ENCODE measurements around the gene ZMIZ1.

Gene ZMIZ1

GRCh38 chr10:79219322-79219957 is 150.7 kb downstream of the ZMIZ1 start:
- no peak for DNase-seq

GRCh38 chr10:79220307-79220706 is 151.5 kb downstream of the ZMIZ1 start:
- DNase-seq = no peak

GRCh38 chr10:79221110-79222051 is 152.6 kb downstream of the ZMIZ1 start:
- DNase-seq = no peak

- DNase-seq = no peak
Observed at GRCh38 chr10:79222186-79222585, 153.4 kb downstream of the ZMIZ1 start.

GRCh38 chr10:79223091-79224048 is 154.6 kb downstream of the ZMIZ1 start:
- no peak for DNase-seq

GRCh38 chr10:79224263-79224949 is 155.6 kb downstream of the ZMIZ1 start:
- DNase-seq = no peak

- DNase-seq = no peak
Observed at GRCh38 chr10:79224992-79225391, 156.2 kb downstream of the ZMIZ1 start.

GRCh38 chr10:79226391-79227245 is 157.9 kb downstream of the ZMIZ1 start:
- no peak for DNase-seq

GRCh38 chr10:79229071-79229541 is 160.3 kb downstream of the ZMIZ1 start:
- no peak for DNase-seq

GRCh38 chr10:79229830-79230327 is 161.1 kb downstream of the ZMIZ1 start:
- no peak for DNase-seq

GRCh38 chr10:79230328-79230830 is 161.6 kb downstream of the ZMIZ1 start:
- DNase-seq = no peak

GRCh38 chr10:79230850-79231249 is 162.1 kb downstream of the ZMIZ1 start:
- DNase-seq = no peak

- no peak for DNase-seq
Observed at GRCh38 chr10:79231908-79232307, 163.1 kb downstream of the ZMIZ1 start.

- no peak for DNase-seq
Observed at GRCh38 chr10:79232864-79233263, 164.1 kb downstream of the ZMIZ1 start.

- no peak for DNase-seq
Observed at GRCh38 chr10:79234391-79235315, 165.9 kb downstream of the ZMIZ1 start.

- no peak for DNase-seq
Observed at GRCh38 chr10:79235765-79236432, 167.1 kb downstream of the ZMIZ1 start.

- no peak for DNase-seq
Observed at GRCh38 chr10:79236433-79236765, 167.6 kb downstream of the ZMIZ1 start.

GRCh38 chr10:79237454-79238157 is 168.8 kb downstream of the ZMIZ1 start:
- DNase-seq = no peak

- no peak for DNase-seq
Observed at GRCh38 chr10:79238158-79238520, 169.4 kb downstream of the ZMIZ1 start.

Data from activated CD4-positive, alpha-beta T cell treated with anti-CD3 and anti-CD28 coated beads for 48 hours (primary cell).